ENCODE data around the gene ABHD12B. TPM values are rescaled to one million over a fixed set of nuclear protein-coding genes. Genes with fewer than 3 reads are reported as not detected.

Gene ABHD12B, protein sequence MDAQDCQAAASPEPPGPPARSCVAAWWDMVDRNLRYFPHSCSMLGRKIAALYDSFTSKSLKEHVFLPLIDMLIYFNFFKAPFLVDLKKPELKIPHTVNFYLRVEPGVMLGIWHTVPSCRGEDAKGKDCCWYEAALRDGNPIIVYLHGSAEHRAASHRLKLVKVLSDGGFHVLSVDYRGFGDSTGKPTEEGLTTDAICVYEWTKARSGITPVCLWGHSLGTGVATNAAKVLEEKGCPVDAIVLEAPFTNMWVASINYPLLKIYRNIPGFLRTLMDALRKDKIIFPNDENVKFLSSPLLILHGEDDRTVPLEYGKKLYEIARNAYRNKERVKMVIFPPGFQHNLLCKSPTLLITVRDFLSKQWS
- not detected in 5 replicates for total RNA-seq (2022; extraction: Qiagen RNA extraction)

DNA sequence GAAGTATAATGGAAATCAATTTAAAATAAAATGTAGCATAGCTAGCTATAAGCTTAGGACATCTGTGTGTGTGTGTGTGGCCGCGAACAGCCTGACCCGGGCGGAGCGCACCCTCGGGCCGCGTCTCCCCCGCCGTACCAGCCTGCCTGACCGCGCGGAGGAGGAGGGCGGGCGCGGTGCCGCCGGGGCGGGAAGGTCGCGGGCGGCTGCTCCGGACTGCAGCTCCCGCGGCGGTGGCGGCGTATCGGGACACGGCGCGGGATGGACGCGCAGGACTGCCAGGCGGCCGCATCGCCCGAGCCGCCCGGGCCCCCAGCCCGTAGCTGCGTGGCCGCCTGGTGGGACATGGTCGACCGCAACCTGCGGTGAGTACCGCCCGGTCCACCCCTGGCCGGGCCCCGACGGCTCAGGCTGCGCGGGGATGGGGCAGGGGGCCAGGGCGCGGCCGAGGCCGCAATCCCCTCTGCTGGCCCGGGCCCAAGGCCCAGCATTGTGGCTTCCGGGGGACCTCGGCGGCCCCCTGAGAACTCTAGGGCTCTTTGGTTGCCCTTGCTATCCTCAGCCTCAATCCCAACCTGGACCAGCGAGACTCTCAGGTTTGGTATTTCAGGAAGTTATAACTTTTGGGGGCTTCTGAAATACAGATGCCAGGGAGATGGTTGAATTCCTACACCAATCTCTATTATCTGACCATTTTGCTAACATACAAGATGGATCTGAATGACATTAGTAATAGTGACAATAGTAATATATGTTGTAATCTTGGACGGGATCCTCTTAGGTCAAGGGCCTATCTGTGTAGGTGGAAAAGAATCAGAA is at the start of gene ABHD12B:
ABHD12B (plus strand) TSS at position 140 of the 819 bp plus-strand sequence; CDS start at position 262, 122 bp downstream.

DNA sequence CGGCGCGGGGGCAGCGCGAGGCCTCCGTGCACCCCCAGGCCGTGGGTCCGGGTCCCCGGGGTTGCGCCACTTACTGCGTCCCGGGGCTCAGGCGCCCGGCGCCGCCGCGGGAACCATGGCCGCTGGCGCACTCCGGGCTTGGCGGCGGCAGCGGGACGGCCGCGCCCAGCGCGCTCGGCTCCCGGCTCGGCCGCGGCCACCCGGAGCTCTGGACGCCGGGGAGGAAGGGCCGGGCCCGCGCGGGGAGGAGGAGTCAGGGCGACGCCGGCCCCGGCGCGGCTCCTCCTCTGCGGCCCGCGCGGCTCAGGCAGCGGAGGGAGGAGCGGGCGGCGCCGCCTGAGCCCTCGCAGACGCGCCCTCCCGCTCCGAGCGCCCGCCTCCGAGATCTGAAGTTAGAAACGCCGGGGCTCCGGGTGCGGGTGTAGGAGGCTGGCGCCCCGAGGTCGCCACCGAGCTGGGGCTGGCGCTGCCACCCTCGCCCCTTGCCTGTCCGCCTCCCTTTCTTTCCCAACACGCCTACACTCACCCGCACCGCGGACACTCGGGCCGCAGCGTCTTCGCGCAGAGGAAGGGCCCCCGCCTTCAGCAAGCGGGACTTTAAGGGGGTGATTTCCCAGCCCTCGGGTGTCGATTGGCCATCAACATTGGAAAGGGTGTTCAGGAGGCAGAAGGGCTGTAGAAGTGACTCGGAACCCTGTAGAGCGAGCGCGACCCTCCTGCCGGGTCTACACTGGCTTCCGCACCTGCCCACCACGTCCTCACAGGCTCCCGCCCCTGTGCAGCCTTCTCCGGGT is 40.7 kb upstream of the ABHD12B start, which contains the start of gene NIN:
NIN (minus strand) TSS at position 231 of the 794 bp plus-strand sequence. CDS start 9,106 bp downstream, outside the sequence.

DNA sequence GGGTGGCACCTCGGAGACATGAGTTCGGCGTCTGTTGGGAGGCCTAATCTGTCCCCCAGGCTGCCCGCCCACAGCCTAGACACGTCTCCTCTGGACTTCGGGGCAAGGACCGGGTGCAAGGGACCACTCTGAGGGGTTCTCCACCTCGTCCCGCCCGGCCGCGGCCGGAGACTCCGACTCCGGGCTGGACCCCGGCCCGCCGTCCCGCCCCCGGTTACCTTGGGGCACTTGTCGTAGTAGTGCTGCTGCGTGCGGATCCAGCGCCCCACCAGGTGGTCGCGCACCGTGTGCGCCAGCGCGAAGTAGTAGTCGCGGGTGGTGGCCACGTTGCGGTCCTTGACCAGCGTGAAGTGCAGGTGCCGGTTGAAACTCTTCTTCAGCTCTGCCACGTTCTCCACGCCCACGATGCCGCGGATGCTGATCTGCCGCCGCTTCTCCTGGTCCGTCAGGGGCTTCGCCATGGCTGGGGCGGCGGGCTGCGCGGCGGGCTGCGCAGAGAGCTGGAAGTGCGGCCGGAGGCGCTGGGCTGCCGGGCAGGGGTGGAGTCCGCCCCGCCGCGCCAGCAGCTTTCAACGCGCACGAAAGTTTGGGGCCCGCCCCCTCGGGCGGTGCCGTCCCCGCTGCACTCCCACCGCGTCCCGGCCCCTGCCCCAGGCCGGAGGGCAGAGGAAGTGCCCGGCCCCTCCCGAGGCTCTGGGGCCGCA is 72.2 kb downstream of the ABHD12B start, which contains the start of gene PYGL:
PYGL (minus strand) TSS at position 541 of the 704 bp plus-strand sequence; CDS start at position 461, 80 bp downstream.

Other genes with a start within 250 kb of the ABHD12B start
- 24.6 to 31.9 TPM (median 30.0 TPM) in 5 replicates for gene SAV1, start 203.7 kb upstream of the ABHD12B start, total RNA-seq (2022; extraction: Qiagen RNA extraction)
- gene NIN, start 40.9 kb upstream of the ABHD12B start, total RNA-seq (2022; extraction: Qiagen RNA extraction), result 10.9 to 17.4 TPM (median 15.5 TPM) in 5 replicates
- gene PYGL, start 72.4 kb downstream of the ABHD12B start, total RNA-seq (2022; extraction: Qiagen RNA extraction), result 129 to 181 TPM (median 155 TPM) in 5 replicates
- gene TRIM9, start 223.1 kb downstream of the ABHD12B start, total RNA-seq (2022; extraction: Qiagen RNA extraction), result 12.1 to 14.2 TPM (median 13.5 TPM) in 5 replicates